ENCODE measurements around the gene HTT. TPM values are rescaled to one million over a fixed set of nuclear protein-coding genes. Genes with fewer than 3 reads are reported as not detected.

Gene HTT
- total and polyA plus RNA-seq, 10 donors, result 10.0 to 124 (median 84.4) TPM

DNA sequence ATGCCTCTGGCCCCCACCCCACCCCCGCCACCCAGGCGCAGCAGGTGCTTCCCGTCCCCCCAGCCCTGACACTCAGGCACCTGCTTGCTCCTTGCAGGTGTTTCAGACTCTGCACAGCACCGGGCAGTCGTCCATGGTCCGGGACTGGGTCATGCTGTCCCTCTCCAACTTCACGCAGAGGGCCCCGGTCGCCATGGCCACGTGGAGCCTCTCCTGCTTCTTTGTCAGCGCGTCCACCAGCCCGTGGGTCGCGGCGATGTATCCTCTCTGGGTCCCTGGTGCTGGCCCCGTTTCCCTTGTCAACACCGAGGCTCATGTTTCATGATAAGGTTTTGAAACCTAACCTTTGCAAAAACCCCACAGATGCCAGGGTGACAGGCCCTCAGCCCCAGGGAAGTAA is 164.2 kb downstream of the HTT start:
- Histone ChIP-seq H3K4me3 (no peak overlapping the region), H3K4me1 (peaks cover 0 to 4% (median 0%) of the 10 kb centered on the region in 6 donors), H3K27me3 (replicated peaks in 1 of 7) (no peaks in the 10 kb centered on the region), H3K9me3 (no peaks in the 10 kb centered on the region), H3K36me3 (peaks cover 0 to 100% (median 76%) of the 10 kb centered on the region in 6 donors), H3K27ac (no peak overlapping the region)
- 89 to 95% (median 93%) methylated on average over 10 to 18 of the region's 18 CpGs for WGBS, 5 donors
- no peak for TF ChIP-seq POLR2A (IDR thresholded peaks at IDR 0.05)
- TF ChIP-seq, protein P1, sequence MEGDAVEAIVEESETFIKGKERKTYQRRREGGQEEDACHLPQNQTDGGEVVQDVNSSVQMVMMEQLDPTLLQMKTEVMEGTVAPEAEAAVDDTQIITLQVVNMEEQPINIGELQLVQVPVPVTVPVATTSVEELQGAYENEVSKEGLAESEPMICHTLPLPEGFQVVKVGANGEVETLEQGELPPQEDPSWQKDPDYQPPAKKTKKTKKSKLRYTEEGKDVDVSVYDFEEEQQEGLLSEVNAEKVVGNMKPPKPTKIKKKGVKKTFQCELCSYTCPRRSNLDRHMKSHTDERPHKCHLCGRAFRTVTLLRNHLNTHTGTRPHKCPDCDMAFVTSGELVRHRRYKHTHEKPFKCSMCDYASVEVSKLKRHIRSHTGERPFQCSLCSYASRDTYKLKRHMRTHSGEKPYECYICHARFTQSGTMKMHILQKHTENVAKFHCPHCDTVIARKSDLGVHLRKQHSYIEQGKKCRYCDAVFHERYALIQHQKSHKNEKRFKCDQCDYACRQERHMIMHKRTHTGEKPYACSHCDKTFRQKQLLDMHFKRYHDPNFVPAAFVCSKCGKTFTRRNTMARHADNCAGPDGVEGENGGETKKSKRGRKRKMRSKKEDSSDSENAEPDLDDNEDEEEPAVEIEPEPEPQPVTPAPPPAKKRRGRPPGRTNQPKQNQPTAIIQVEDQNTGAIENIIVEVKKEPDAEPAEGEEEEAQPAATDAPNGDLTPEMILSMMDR (IDR thresholded peaks at IDR 0.05 in 8 of 11, conservative IDR thresholded peaks at IDR 0.05 in 3 of 11), result no peak
- TF ChIP-seq POLR2AphosphoS5 (IDR thresholded peaks at IDR 0.05), result no peak
- no peak for DNase-seq
- intact Hi-C loops (cut with DNase I; ENCODE audit: low total_unique reads), result no loop called here

DNA sequence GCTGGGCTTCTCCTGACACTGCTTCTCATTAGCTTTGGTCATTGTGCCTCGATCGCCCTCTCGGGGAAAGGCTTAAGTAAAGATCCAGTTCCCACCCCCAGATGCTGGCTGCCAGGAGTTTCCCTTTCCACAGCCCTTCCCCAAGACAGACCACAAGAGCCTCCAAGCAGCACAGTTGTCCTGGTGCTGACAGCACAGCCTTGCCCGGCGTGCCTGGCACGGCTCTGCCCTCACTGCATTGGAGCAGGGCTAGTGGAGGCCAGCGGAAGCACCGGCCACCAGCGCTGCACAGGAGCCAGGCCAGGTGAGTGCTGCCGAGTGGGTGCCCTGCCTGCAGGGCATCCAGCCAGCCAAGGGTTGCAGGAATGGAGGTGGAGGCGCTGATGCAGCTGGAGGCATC is 164.8 kb downstream of the HTT start:
- no peak for DNase-seq
- no peaks in the 10 kb centered on the region for H3K27me3 ChIP-seq (replicated peaks in 1 of 7)
- no peak overlapping the region for H3K4me3 ChIP-seq
- H3K4me1 ChIP-seq, result peaks cover 0 to 4% (median 0%) of the 10 kb centered on the region in 6 donors
- 85 to 96% (median 95%) methylated on average over 4 to 11 of the region's 11 CpGs for WGBS, 5 donors
- TF ChIP-seq, protein P1 (IDR thresholded peaks at IDR 0.05 in 8 of 11, conservative IDR thresholded peaks at IDR 0.05 in 3 of 11), result no peak
- no peak for TF ChIP-seq POLR2A (IDR thresholded peaks at IDR 0.05)
- TF ChIP-seq POLR2AphosphoS5 (IDR thresholded peaks at IDR 0.05), result no peak
- intact Hi-C loops (cut with DNase I; ENCODE audit: low total_unique reads), result no loop called here
- H3K9me3 ChIP-seq, result no peaks in the 10 kb centered on the region
- H3K27ac ChIP-seq, result no peak overlapping the region
- peaks cover 0 to 100% (median 70%) of the 10 kb centered on the region in 6 donors for H3K36me3 ChIP-seq

DNA sequence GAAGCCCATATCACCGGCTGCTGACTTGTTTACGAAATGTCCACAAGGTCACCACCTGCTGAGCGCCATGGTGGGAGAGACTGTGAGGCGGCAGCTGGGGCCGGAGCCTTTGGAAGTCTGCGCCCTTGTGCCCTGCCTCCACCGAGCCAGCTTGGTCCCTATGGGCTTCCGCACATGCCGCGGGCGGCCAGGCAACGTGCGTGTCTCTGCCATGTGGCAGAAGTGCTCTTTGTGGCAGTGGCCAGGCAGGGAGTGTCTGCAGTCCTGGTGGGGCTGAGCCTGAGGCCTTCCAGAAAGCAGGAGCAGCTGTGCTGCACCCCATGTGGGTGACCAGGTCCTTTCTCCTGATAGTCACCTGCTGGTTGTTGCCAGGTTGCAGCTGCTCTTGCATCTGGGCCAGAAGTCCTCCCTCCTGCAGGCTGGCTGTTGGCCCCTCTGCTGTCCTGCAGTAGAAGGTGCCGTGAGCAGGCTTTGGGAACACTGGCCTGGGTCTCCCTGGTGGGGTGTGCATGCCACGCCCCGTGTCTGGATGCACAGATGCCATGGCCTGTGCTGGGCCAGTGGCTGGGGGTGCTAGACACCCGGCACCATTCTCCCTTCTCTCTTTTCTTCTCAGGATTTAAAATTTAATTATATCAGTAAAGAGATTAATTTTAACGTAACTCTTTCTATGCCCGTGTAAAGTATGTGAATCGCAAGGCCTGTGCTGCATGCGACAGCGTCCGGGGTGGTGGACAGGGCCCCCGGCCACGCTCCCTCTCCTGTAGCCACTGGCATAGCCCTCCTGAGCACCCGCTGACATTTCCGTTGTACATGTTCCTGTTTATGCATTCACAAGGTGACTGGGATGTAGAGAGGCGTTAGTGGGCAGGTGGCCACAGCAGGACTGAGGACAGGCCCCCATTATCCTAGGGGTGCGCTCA is 165.8 kb downstream of the HTT start:
- DNase-seq, result no peak
- no peaks in the 10 kb centered on the region for H3K9me3 ChIP-seq
- no peak overlapping the region for H3K4me3 ChIP-seq
- WGBS, 5 donors, result 90 to 97% (median 93%) methylated on average over 23 to 29 of the region's 29 CpGs
- no peak for TF ChIP-seq POLR2A (IDR thresholded peaks at IDR 0.05)
- TF ChIP-seq, protein P1 (IDR thresholded peaks at IDR 0.05 in 8 of 11, conservative IDR thresholded peaks at IDR 0.05 in 3 of 11), result no peak
- TF ChIP-seq POLR2AphosphoS5 (IDR thresholded peaks at IDR 0.05), result peak in 1 of 3 donors; percentile 6
- peaks cover 0 to 4% (median 0%) of the 10 kb centered on the region in 6 donors for H3K4me1 ChIP-seq
- intact Hi-C loops (cut with DNase I; ENCODE audit: low total_unique reads), result no loop called here
- no peak overlapping the region for H3K27ac ChIP-seq
- peaks cover 0 to 100% (median 62%) of the 10 kb centered on the region in 6 donors for H3K36me3 ChIP-seq
- no peaks in the 10 kb centered on the region for H3K27me3 ChIP-seq (replicated peaks in 1 of 7)

DNA sequence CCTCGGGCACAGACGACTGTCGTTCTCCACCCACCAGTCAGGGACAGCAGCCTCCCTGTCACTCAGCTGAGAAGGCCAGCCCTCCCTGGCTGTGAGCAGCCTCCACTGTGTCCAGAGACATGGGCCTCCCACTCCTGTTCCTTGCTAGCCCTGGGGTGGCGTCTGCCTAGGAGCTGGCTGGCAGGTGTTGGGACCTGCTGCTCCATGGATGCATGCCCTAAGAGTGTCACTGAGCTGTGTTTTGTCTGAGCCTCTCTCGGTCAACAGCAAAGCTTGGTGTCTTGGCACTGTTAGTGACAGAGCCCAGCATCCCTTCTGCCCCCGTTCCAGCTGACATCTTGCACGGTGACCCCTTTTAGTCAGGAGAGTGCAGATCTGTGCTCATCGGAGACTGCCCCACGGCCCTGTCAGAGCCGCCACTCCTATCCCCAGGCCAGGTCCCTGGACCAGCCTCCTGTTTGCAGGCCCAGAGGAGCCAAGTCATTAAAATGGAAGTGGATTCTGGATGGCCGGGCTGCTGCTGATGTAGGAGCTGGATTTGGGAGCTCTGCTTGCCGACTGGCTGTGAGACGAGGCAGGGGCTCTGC is 166.5 kb downstream of the HTT start:
- 79 to 93% (median 90%) methylated on average over 11 to 13 of the region's 13 CpGs for WGBS, 5 donors
- H3K4me3 ChIP-seq, result no peak overlapping the region
- TF ChIP-seq POLR2AphosphoS5 (IDR thresholded peaks at IDR 0.05) (no peak), POLR2A (IDR thresholded peaks at IDR 0.05) (no peak)
- TF ChIP-seq, protein P1 (IDR thresholded peaks at IDR 0.05 in 8 of 11, conservative IDR thresholded peaks at IDR 0.05 in 3 of 11), result no peak
- peaks cover 0 to 4% (median 0%) of the 10 kb centered on the region in 6 donors for H3K4me1 ChIP-seq
- no peak overlapping the region for H3K27ac ChIP-seq
- peaks cover 0 to 94% (median 54%) of the 10 kb centered on the region in 6 donors for H3K36me3 ChIP-seq
- H3K9me3 ChIP-seq, result no peaks in the 10 kb centered on the region
- no peaks in the 10 kb centered on the region for H3K27me3 ChIP-seq (replicated peaks in 1 of 7)
- DNase-seq, result no peak
- intact Hi-C loops (cut with DNase I; ENCODE audit: low total_unique reads), result no loop called here

Measured in spleen (tissue), 11 donors.